Stimulated activated CD4-positive, alpha-beta T cell treated with anti-CD3 and anti-CD28 coated beads, Interleukin-1b, Interleukin-23, amount 100 ng/mL, for 1 hour (primary cell): ENCODE measurements around the gene CYP46A1.

Experiments
- DNase-seq, 2 donors: peaks; one replicate each; pipeline ENCODE4 v3.0.0-alpha.2; 2020; ENCODE audit warnings: low read depth in 2 of 2

CYP46A1 gene

GRCh38 chr14:99688210-99688581 is 4.1 kb downstream of the CYP46A1 start:
- no peak for DNase-seq

GRCh38 chr14:99688629-99689028 is 4.5 kb downstream of the CYP46A1 start:
- DNase-seq = no peak

DNA sequence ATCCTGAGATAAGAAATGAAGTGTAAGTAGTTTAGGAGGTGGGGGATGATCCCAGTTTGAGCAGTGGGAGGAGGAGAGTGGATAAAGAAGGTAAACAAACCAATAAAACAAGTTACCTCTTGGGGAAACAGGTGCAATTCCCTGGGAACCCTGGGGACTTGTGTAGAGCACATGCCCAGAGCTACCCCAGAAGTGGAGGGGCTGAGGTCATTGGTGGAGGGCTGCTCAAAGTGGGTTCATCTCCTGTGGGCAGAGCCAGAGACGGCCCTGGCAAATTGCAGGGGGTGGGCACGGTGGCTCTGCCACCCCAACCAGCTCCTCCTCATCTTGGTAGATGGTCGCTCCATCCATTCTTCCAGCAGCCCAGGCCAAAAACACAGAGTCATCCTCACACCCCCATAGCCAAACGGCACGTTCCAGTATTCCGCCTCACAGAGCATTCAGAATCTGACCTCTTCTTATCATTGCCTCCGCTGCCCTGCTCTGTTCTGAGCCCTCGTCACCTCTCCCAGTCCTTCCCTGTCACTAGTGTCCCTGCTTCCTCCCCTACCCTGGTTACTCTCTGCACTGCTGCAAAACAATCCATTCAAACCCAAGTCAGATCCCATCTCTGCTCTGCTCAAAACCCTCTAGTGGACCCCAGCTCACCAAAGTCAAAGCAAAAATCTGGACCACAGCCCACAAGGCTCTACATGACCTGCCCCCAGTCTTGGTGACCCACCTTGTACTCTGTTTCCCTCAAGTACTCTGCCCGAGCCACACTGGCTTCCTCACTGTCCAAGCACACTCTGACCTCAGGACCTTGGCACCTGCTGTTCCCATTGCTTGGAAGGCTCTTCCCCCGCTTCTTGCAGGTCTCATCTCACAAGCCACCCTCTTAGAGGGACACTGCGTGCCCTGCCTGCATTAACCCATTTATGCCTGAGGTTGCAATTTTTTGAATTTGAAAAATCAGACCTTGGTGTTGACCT is 5.5 kb downstream of the CYP46A1 start:
- no peak for DNase-seq

GRCh38 chr14:99690636-99691035 is 6.5 kb downstream of the CYP46A1 start:
- no peak for DNase-seq

- DNase-seq = no peak
Observed at GRCh38 chr14:99691111-99691885, 7.2 kb downstream of the CYP46A1 start.

DNA sequence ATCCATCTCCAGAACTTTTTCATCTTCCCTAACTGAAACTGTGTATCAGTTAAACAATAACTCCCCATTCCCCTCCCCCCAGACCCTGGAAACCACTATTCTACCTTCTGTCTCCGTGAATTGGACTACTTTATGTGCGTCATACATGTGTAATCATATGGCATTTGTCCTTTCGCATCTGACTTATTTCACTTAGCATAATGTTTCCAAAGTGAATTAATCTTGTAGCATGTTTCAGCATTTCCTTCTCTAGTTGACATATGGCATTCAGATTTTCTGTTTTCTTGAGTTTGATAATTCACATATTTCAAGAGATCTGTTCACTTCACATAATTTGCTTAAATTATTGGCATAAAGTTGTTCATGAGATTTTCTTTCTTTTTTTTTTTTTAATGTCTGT is 9.8 kb downstream of the CYP46A1 start:
- no peak for DNase-seq

- DNase-seq = no peak
Observed at GRCh38 chr14:99696929-99697328, 12.8 kb downstream of the CYP46A1 start.

DNA sequence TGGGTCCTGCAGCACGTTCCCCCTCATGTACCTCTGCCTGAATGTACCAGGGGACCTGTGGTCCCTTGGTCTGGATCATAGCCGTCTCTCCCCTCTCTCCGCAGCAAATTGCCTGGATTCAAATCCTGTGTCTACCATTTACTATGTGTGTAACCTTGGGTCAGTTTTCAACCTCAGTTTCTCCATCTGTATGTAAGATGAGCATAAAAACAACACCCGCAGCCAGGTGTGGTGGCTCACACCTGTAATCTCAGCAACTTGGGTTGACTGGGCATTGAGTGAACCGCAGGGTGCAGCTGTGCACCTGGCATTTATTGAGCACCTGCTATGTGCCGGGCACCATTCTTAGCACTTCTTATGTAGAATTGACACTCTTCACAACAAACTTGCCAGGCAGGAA is 14.1 kb downstream of the CYP46A1 start:
- DNase-seq = no peak

DNA sequence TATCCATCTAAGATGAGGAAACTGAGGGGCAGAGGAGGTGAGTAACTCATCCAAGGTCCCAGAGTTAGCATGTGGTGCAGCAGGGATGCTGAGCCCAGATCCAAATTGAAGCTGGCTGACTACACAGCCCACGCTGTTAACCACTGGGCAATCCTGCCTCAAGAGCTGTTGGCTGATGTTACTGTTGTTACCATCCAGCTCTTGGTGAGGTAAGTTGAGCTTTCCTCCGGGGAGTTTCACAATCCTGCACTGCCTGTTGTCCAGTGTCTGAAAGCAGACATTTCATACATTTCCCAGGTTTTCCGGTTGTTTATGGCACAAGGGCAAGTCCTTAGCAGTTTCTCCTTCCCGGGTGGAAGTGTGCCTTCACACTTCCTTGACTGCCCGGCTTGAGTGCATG is 14.5 kb downstream of the CYP46A1 start:
- DNase-seq = no peak

GRCh38 chr14:99699085-99699760 is 15.1 kb downstream of the CYP46A1 start:
- DNase-seq = no peak

DNA sequence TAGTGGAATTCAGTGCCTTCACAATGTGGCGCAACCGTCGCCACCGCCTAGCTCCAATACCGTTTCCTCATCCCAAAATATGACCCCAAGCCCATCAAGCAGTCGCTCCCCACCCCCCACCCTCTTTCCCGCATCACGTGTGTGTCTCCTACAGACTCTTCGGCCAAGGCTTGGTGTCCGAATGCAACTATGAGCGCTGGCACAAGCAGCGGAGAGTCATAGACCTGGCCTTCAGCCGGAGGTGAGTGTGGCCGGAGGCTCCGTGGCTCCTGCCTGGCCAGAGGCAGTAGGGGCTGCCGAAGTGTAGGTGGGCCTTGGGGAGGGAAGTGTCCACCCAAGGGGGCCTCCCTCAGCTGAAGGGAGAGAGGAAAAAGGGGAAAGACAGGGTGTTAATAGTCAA is 15.8 kb downstream of the CYP46A1 start:
- no peak for DNase-seq

DNA sequence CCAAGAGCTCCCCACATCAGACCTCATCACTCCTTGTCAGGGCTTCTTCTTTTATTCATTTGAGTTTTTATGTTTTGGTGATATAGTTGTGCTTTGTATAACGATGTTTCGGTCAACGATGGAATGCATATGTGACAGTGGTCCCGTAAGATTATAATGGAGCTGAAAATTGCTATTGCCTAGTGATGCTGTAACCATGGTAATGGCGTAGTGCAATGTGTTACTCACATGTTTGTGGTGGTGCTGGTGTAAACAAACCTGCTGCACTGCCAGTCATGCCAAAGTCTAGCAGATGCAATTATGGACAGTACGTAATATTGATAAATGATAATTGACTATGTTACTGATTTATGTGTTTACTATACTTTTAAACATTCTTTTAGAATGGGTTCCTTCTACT is 16.3 kb downstream of the CYP46A1 start:
- no peak for DNase-seq

- no peak for DNase-seq
Observed at GRCh38 chr14:99701260-99701659, 17.2 kb downstream of the CYP46A1 start.

GRCh38 chr14:99702115-99702514 is 18.0 kb downstream of the CYP46A1 start:
- DNase-seq = no peak

DNA sequence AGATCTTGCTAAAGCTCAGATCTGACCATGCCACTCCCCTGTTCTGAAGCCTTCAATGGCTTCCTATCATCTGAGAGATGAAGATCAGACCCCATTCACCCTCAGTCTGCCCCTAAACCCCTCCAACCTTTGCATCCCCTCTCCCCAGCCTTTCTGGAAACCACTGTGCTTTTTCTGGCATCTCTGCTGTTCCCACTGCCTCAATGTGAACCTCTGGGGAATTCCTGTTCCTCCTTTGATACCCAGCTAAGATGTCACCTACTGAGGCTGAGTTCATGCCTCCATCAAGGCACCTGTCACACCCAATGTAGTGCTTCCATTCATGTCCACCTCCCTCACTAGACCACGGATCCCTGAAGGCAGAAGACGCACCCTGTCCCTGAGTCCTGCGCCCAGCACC is 19.3 kb downstream of the CYP46A1 start:
- no peak for DNase-seq

DNA sequence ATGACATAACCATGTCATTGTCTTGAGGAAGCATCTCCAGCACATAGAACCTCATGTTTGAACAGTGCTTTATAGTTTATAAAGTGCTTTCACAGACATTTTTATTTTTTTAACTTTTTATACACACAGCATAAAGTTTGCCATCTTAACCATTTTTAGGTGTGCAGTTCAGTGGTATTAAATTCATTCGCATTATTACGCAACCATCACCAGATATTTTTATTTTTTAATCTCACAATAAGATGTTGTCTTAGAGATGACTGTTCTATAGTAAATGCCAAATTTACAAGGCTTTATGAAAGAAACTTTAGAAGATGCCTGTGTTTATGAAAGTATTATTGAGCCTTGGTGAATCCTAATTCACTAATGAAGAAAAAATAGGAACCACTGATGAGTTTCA is 19.9 kb downstream of the CYP46A1 start:
- DNase-seq = no peak

DNA sequence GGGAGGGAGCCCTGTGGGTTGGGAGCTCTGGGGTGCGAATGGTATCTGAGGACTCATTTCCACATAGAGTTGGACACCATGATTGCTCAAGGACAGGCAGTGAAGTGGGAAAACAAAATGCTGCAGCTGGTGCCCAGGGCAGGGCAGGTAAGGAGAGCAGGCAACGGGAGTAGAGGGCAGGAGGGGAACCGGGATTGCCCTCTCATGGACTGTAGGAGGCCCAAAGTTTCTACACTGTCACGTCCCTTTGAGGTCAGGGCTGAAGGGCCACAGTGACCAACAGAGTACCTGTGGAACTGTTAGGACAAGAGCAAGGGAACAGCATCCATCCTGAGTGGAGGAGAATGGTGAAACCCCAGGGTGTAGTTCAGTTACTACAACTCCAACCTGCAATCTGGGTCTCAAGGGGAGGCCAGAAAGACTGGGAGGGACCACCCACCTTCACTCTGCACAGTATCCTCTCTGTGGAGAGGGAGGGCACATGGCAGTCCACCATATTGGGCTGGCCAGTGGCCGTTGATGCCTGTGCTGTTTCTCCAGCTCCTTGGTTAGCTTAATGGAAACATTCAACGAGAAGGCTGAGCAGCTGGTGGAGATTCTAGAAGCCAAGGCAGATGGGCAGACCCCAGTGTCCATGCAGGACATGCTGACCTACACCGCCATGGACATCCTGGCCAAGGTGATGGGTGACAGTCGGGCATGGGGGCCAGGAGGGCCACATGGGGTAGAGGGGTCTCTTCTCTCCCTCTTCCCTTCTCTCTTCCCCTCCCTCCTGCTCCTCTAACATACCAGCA is 22.2 kb downstream of the CYP46A1 start:
- DNase-seq = no peak

DNA sequence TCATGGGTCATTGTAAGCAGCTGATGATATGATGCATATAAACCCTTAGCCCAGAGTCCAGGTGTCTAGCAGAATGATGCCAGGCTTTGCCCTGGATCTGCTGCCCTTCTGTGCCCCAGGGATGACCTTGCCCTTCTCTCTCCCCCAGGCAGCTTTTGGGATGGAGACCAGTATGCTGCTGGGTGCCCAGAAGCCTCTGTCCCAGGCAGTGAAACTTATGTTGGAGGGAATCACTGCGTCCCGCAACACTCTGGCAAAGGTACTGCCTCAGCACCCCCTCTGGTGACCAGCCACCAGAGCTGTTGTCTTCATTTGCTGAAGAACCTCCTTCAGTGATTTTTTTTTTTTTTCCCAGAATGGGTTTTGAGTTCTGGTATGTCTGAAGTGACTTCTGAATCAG is 23.3 kb downstream of the CYP46A1 start:
- DNase-seq = no peak

- DNase-seq = no peak
Observed at GRCh38 chr14:99707921-99708320, 23.8 kb downstream of the CYP46A1 start.

GRCh38 chr14:99708449-99708848 is 24.4 kb downstream of the CYP46A1 start:
- DNase-seq = no peak

- DNase-seq = no peak
Observed at GRCh38 chr14:99713972-99714371, 29.9 kb downstream of the CYP46A1 start.
